Measurements from ENCODE around the gene EFNB2.

GRCh38 chr13:106471957-106472543 lies 63.4 kb downstream of the EFNB2 start:
- TF ChIP-seq, protein P1, sequence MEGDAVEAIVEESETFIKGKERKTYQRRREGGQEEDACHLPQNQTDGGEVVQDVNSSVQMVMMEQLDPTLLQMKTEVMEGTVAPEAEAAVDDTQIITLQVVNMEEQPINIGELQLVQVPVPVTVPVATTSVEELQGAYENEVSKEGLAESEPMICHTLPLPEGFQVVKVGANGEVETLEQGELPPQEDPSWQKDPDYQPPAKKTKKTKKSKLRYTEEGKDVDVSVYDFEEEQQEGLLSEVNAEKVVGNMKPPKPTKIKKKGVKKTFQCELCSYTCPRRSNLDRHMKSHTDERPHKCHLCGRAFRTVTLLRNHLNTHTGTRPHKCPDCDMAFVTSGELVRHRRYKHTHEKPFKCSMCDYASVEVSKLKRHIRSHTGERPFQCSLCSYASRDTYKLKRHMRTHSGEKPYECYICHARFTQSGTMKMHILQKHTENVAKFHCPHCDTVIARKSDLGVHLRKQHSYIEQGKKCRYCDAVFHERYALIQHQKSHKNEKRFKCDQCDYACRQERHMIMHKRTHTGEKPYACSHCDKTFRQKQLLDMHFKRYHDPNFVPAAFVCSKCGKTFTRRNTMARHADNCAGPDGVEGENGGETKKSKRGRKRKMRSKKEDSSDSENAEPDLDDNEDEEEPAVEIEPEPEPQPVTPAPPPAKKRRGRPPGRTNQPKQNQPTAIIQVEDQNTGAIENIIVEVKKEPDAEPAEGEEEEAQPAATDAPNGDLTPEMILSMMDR (conservative IDR thresholded peaks at IDR 0.05) = no peak
- no peak for TF ChIP-seq EZH2 (IDR thresholded peaks at IDR 0.05; ENCODE audit: low read depth)
